H9 (cell line): ENCODE results near the gene CPLX4. TPM values are rescaled to one million over a fixed set of nuclear protein-coding genes. Genes with fewer than 3 reads are reported as not detected.

ENCODE experiments used
- DNase-seq: peaks from one replicate; pipeline ENCODE4 v3.0.0-alpha.2; 2017
- H2AFZ ChIP-seq: one replicate; pipeline ENCODE4 v1.6.1; 2013; ENCODE audit warnings: mild to moderate bottlenecking, low read length, control low read depth, moderate library complexity
- H2AK5ac ChIP-seq: 2 replicates; pipeline ENCODE4 v1.6.1; 2013; ENCODE audit warnings: low read length, control low read depth, mixed read lengths; ENCODE audit not compliant: insufficient read length
- H2BK120ac ChIP-seq: one replicate; pipeline ENCODE4 v1.6.1; 2013; ENCODE audit warnings: low read depth, mild to moderate bottlenecking, low read length, control low read depth, inconsistent platforms; ENCODE audit not compliant: poor library complexity, severe bottlenecking
- H2BK12ac ChIP-seq: 2 replicates; pipeline ENCODE4 v1.6.1; 2013; ENCODE audit warnings: low read length, control low read depth, mixed read lengths, low read depth; ENCODE audit not compliant: insufficient read length
- H2BK15ac ChIP-seq: 2 replicates; pipeline ENCODE4 v1.6.1; 2013; ENCODE audit warnings: low read depth, low read length, control low read depth
- H2BK20ac ChIP-seq: one replicate; pipeline ENCODE4 v1.6.1; 2013; ENCODE audit warnings: low read depth, mild to moderate bottlenecking, low read length, control low read depth, inconsistent platforms; ENCODE audit not compliant: poor library complexity, severe bottlenecking
- H2BK5ac ChIP-seq: 2 replicates; pipeline ENCODE4 v1.6.1; 2013; ENCODE audit warnings: low read length, control low read depth, mixed read lengths; ENCODE audit not compliant: insufficient read length
- H3K14ac ChIP-seq: 2 replicates; pipeline ENCODE4 v1.6.1; 2013; ENCODE audit warnings: low read length, control low read depth; ENCODE audit not compliant: insufficient read depth
- H3K18ac ChIP-seq: 2 replicates; pipeline ENCODE4 v1.6.1; 2013; ENCODE audit warnings: low read depth, mild to moderate bottlenecking, mixed read lengths, low read length, control low read depth; ENCODE audit not compliant: insufficient read length
- H3K23ac ChIP-seq: 2 replicates; pipeline ENCODE4 v1.6.1; 2013; ENCODE audit warnings: low read length, control low read depth, mixed read lengths, low read depth; ENCODE audit not compliant: insufficient read length
- H3K23me2 ChIP-seq: 2 replicates; pipeline ENCODE4 v1.6.1; 2013; ENCODE audit warnings: low read depth, mild to moderate bottlenecking, mixed read lengths, low read length, control low read depth; ENCODE audit not compliant: insufficient read length, poor library complexity, severe bottlenecking
- H3K27ac ChIP-seq: 2 replicates; pipeline ENCODE4 v1.5.1; 2013; ENCODE audit warnings: low read length, control low read depth, mixed read lengths, low read depth; ENCODE audit not compliant: insufficient read length
- H3K27me3 ChIP-seq: 2 replicates; pipeline ENCODE4 v1.6.1; 2013; ENCODE audit warnings: low read length, control low read depth, inconsistent platforms; ENCODE audit not compliant: insufficient read depth
- H3K4ac ChIP-seq: 2 replicates; pipeline ENCODE4 v1.6.1; 2013; ENCODE audit warnings: low read depth, mild to moderate bottlenecking, control low read depth, inconsistent platforms, low read length, moderate library complexity
- H3K4me1 ChIP-seq: 2 replicates; pipeline ENCODE4 v1.6.1; 2013; ENCODE audit warnings: low read length, control low read depth, inconsistent platforms; ENCODE audit not compliant: insufficient read depth
- H3K4me2 ChIP-seq: 2 replicates; pipeline ENCODE4 v1.6.1; 2013; ENCODE audit warnings: low read length, control low read depth, mixed read lengths; ENCODE audit not compliant: insufficient read length, insufficient read depth
- H3K56ac ChIP-seq: 2 replicates; pipeline ENCODE4 v1.6.1; 2013; ENCODE audit warnings: low read depth, mild to moderate bottlenecking, mixed read lengths, low read length, control low read depth; ENCODE audit not compliant: insufficient read length
- H3K79me1 ChIP-seq: 2 replicates; pipeline ENCODE4 v1.6.1; 2013; ENCODE audit warnings: low read depth, mild to moderate bottlenecking, moderate library complexity, low read length, control low read depth, inconsistent platforms; ENCODE audit not compliant: insufficient read depth, poor library complexity, severe bottlenecking
- H3K79me2 ChIP-seq: 2 replicates; pipeline ENCODE4 v1.6.1; 2013; ENCODE audit warnings: low read length, control low read depth, inconsistent platforms; ENCODE audit not compliant: insufficient read depth
- H3K9ac ChIP-seq: 2 replicates; pipeline ENCODE4 v1.6.1; 2013; ENCODE audit warnings: low read length, control low read depth, mixed read lengths; ENCODE audit not compliant: insufficient read length; ENCODE audit errors: extremely low read depth
- H3K9me3 ChIP-seq: one replicate; pipeline ENCODE4 v1.6.1; 2013; ENCODE audit warnings: low read depth, low read length, inconsistent platforms; ENCODE audit not compliant: control insufficient read depth
- H3T11ph ChIP-seq: one replicate; pipeline ENCODE4 v1.6.1; 2013; ENCODE audit warnings: mild to moderate bottlenecking, low read length, control low read depth, inconsistent platforms
- H4K20me1 ChIP-seq: one replicate; pipeline ENCODE4 v1.6.1; 2013; ENCODE audit not compliant: control insufficient read depth, insufficient read length, insufficient read depth
- H4K5ac ChIP-seq: 2 replicates; pipeline ENCODE4 v1.6.1; 2013; ENCODE audit warnings: low read depth, mild to moderate bottlenecking, mixed read lengths, low read length, control low read depth; ENCODE audit not compliant: insufficient read length
- H4K8ac ChIP-seq: replicated peaks from 2 replicates; pipeline ENCODE4 v1.6.1; 2013; ENCODE audit warnings: low read length, control low read depth, mixed read lengths, low read depth; ENCODE audit not compliant: insufficient read length
- H4K91ac ChIP-seq: 2 replicates; pipeline ENCODE4 v1.6.1; 2013; ENCODE audit warnings: low read depth, mild to moderate bottlenecking, moderate library complexity, mixed read lengths, low read length, control low read depth; ENCODE audit not compliant: insufficient read length
- H3K27ac Mint-ChIP-seq, 3 experiments: 2 replicates in 2 of 3; 3 replicates in 1 of 3; pipeline ENCODE4 v1.8.0; 2020 to 2021; ENCODE audit warnings: mixed read lengths in 3 of 3, mild to moderate bottlenecking in 1 of 3, moderate library complexity in 1 of 3
- H3K27me3 Mint-ChIP-seq: 2 replicates; pipeline ENCODE4 v1.8.0; 2021; ENCODE audit warnings: low read depth, mild to moderate bottlenecking, moderate library complexity, mixed read lengths
- H3K36me3 Mint-ChIP-seq, 3 experiments: 2 replicates in 2 of 3; 3 replicates in 1 of 3; pipeline ENCODE4 v1.8.0; 2020 to 2021; ENCODE audit warnings: low read depth in 3 of 3, mixed read lengths in 3 of 3; ENCODE audit not compliant: insufficient read depth in 1 of 3
- H3K4me1 Mint-ChIP-seq, 2 experiments: 2 replicates each; pipeline ENCODE4 v1.8.0; 2020; ENCODE audit warnings: mixed read lengths in 2 of 2
- H3K4me3 Mint-ChIP-seq, 2 experiments: 2 replicates in 1 of 2; 3 replicates in 1 of 2; pipeline ENCODE4 v1.8.0; 2020 to 2021; ENCODE audit warnings: mild to moderate bottlenecking in 2 of 2, mixed read lengths in 2 of 2, moderate library complexity in 1 of 2
- H3K9me3 Mint-ChIP-seq, 2 experiments: 2 replicates in 1 of 2; 3 replicates in 1 of 2; pipeline ENCODE4 v1.8.0; 2020; ENCODE audit warnings: mild to moderate bottlenecking in 2 of 2, mixed read lengths in 2 of 2, moderate library complexity in 1 of 2
- WGBS: extraction: QIAGEN DNeasy Blood & Tissue Kit; methylation state at CpG from one replicate; pipeline ENCODE4 v1.1.7; 2013; ENCODE audit warnings: missing lambda C conversion rate, low lambda C conversion rate, mixed read lengths; ENCODE audit not compliant: insufficient read length; ENCODE audit errors: extremely low coverage; 5-methylcytosine and 5-hydroxymethylcytosine counted together
- total RNA-seq: library from RNA; stranded (reverse); gene quantifications from 2 replicates; pipeline ENCODE4 v1.2.1, GENCODE V29; 2021
- TF ChIP-seq, protein P1 (sequence below): fragments of 200-600 bp; sonication (generic); conservative IDR thresholded peaks from 3 replicates; pipeline ENCODE4 v1.8.0; 2021; ENCODE audit warnings: antibody characterized with exemption, mild to moderate bottlenecking

The CPLX4 gene
- total RNA-seq, 1 experiment from 2014 or later, result not detected

DNA sequence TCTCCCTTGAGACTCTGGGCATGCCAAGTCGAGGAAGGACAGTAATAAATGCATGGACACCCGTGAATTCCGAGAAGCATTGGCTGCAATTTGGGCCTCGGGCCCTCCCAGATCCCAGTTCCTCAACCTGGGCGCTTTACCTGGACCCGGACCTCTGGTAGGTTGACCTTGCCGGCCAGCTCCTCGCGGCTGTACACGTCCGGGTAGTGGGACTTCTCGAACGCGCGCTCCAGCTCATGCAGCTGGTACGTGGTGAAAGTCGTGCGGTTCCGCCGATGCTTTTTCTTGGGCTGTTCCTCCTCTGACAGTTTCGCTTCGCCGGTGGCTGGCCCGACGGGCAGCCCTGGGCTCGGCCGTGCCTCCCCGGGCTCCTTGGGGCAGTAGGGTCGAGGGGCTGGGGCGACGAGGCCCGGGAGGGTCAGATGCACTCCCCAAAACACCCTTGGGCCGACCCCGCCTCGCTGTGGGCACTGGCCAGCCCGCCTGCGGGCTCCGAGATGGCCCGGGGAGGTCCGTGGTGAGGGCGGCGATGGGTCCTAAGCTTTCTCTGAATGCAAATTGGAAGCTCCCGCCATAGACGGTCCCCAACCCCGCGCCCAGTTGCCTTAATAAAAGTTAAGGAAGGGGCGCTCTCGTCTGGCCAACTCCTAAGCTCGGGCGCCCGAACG is 46.1 kb downstream of the CPLX4 start:
- WGBS, result no CpG with 5 or more reads among the region's 52 CpGs
- Histone ChIP-seq H3K79me1 (no peaks in the 10 kb centered on the region), H3T11ph (no peak overlapping the region), H4K5ac (no peak overlapping the region), H3K4me2 (peak overlapping the region; percentile 50), H4K91ac (no peak overlapping the region), H3K79me2 (no peaks in the 10 kb centered on the region), H3K4me1 (no peaks in the 10 kb centered on the region), H2BK15ac (no peak overlapping the region), H3K27ac (no peak overlapping the region), H2BK20ac (no peak overlapping the region), H2BK120ac (no peak overlapping the region), H3K27me3 (peaks cover 80% of the 10 kb centered on the region), H2BK12ac (no peak overlapping the region), H2AK5ac (no peak overlapping the region), H3K23me2 (peaks cover 18% of the 10 kb centered on the region), H4K8ac (no peak overlapping the region), H3K14ac (no peak overlapping the region), H4K20me1 (no peaks in the 10 kb centered on the region), H2BK5ac (no peak overlapping the region), H3K23ac (no peak overlapping the region), H3K9ac (no peak overlapping the region), H3K56ac (no peak overlapping the region), H3K18ac (no peak overlapping the region), H3K9me3 (no peaks in the 10 kb centered on the region), H2AFZ (no peak overlapping the region), H3K4ac (no peak overlapping the region)
- H3K27ac Mint-ChIP-seq, result no peak overlapping the region; a peak in 1 of 7 replicates
- H3K4me1 Mint-ChIP-seq, result peaks cover 42 to 47% of the 10 kb centered on the region in 2 experiments
- H3K27me3 Mint-ChIP-seq, result peaks cover 97% of the 10 kb centered on the region
- H3K4me3 Mint-ChIP-seq, result peak overlapping the region in 1 of 2 experiments; percentile 68; a peak in 3 of 5 replicates
- peaks cover 0 to 5% of the 10 kb centered on the region in 2 experiments; a peak in 1 of 5 replicates for H3K9me3 Mint-ChIP-seq
- no peaks in the 10 kb centered on the region for H3K36me3 Mint-ChIP-seq
- TF ChIP-seq, protein P1, sequence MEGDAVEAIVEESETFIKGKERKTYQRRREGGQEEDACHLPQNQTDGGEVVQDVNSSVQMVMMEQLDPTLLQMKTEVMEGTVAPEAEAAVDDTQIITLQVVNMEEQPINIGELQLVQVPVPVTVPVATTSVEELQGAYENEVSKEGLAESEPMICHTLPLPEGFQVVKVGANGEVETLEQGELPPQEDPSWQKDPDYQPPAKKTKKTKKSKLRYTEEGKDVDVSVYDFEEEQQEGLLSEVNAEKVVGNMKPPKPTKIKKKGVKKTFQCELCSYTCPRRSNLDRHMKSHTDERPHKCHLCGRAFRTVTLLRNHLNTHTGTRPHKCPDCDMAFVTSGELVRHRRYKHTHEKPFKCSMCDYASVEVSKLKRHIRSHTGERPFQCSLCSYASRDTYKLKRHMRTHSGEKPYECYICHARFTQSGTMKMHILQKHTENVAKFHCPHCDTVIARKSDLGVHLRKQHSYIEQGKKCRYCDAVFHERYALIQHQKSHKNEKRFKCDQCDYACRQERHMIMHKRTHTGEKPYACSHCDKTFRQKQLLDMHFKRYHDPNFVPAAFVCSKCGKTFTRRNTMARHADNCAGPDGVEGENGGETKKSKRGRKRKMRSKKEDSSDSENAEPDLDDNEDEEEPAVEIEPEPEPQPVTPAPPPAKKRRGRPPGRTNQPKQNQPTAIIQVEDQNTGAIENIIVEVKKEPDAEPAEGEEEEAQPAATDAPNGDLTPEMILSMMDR, result no peak
- no peak for DNase-seq
